HepG2 (cell line): ENCODE measurements around the gene LUC7L2. TPM values are rescaled to one million over a fixed set of nuclear protein-coding genes. Genes with fewer than 3 reads are reported as not detected.

Experiments used
- DNMT1 ChIP-seq: sonication (generic); formaldehyde crosslinking; IDR thresholded peaks from 2 replicates; pipeline ENCODE4 v1.5.1; 2020; ENCODE audit warnings: mild to moderate bottlenecking, missing genetic modification reagents
- E2F1 ChIP-seq: sonication (generic); formaldehyde crosslinking; IDR thresholded peaks from 2 replicates; pipeline ENCODE4 v1.5.0; 2020; ENCODE audit warnings: missing genetic modification reagents
- FOXO1 ChIP-seq: sonication (generic); formaldehyde crosslinking; IDR thresholded peaks from 2 replicates; pipeline ENCODE4 v1.4.0; 2020; ENCODE audit warnings: missing genetic modification reagents
- MYC ChIP-seq: sonication (generic); formaldehyde crosslinking; IDR thresholded peaks from 2 replicates; pipeline ENCODE4 v1.9.0; 2021; ENCODE audit warnings: missing genetic modification reagents, borderline replicate concordance
- MYNN ChIP-seq: sonication (generic); formaldehyde crosslinking; IDR thresholded peaks from 2 replicates; pipeline ENCODE4 v1.4.0; 2020; ENCODE audit warnings: mild to moderate bottlenecking, low read depth, missing genetic modification reagents
- NFRKB ChIP-seq: fragments of 450-650 bp; IDR thresholded peaks from 2 replicates; pipeline ENCODE4 v1.6.1; 2017
- NFYB ChIP-seq: sonication (generic); formaldehyde crosslinking; IDR thresholded peaks from 2 replicates; pipeline ENCODE4 v1.4.0; 2020; ENCODE audit warnings: missing genetic modification reagents
- RARG ChIP-seq: sonication (generic); formaldehyde crosslinking; IDR thresholded peaks from 2 replicates; pipeline ENCODE4 v1.4.0; 2020; ENCODE audit warnings: low read depth, mild to moderate bottlenecking, missing genetic modification reagents
- REPIN1 ChIP-seq: sonication (generic); formaldehyde crosslinking; IDR thresholded peaks from 2 replicates; pipeline ENCODE4 v1.8.0; 2022; ENCODE audit warnings: missing genetic modification reagents, low read depth, mild to moderate bottlenecking, borderline replicate concordance
- SATB2 ChIP-seq: sonication (generic); formaldehyde crosslinking; IDR thresholded peaks from 2 replicates; pipeline ENCODE4 v1.5.0; 2020; ENCODE audit warnings: missing genetic modification reagents
- SNAPC4 ChIP-seq: sonication (generic); formaldehyde crosslinking; IDR thresholded peaks from 2 replicates; pipeline ENCODE4 v1.4.0; 2020; ENCODE audit warnings: mild to moderate bottlenecking, missing genetic modification reagents
- YEATS2 ChIP-seq: sonication (generic); formaldehyde crosslinking; IDR thresholded peaks from 2 replicates; pipeline ENCODE4 v1.4.0; 2020; ENCODE audit warnings: missing genetic modification reagents, borderline replicate concordance
- ZBTB39 ChIP-seq: sonication (generic); formaldehyde crosslinking; IDR thresholded peaks from 2 replicates; pipeline ENCODE4 v1.5.0; 2020; ENCODE audit warnings: missing genetic modification reagents
- ZFP41 ChIP-seq: sonication (generic); formaldehyde crosslinking; IDR thresholded peaks from 2 replicates; pipeline ENCODE4 v1.4.0; 2020; ENCODE audit warnings: mild to moderate bottlenecking, missing genetic modification reagents, borderline replicate concordance
- ZNF281 ChIP-seq: sonication (generic); formaldehyde crosslinking; IDR thresholded peaks from 2 replicates; pipeline ENCODE4 v1.4.0; 2020; ENCODE audit warnings: missing genetic modification reagents, borderline replicate concordance
- polyA plus RNA-seq, 8 experiments: library from polyadenylated mRNA; depleted of rRNA in 3 of 8; stranded (reverse) in 7 of 8; unstranded in 1 of 8; fragments of >200 nt; fragmentation: Illumina TruSeq in 4 of 8; extraction: Trizol in 4 of 8; gene quantifications; 2 replicates each; pipeline versions ENCODE4 v1.2.1 to v1.2.3, GENCODE V29; 2011 to 2016; ENCODE audit warnings: low read depth in 4 of 8, missing spikeins in 1 of 8, mixed read lengths in 1 of 8; ENCODE audit not compliant: insufficient read depth in 1 of 8
- total RNA-seq, 5 experiments: library from RNA; depleted of rRNA; stranded (reverse); fragments of >200 nt; fragmentation: Illumina TruSeq; extraction: Trizol; gene quantifications; 2 replicates each; pipeline ENCODE4 v1.2.3, GENCODE V29; 2016; ENCODE audit warnings: low read depth in 1 of 5

Gene LUC7L2
- total and polyA plus RNA-seq, 2 of the 13 experiments (the other 11 are each of a cell fraction or from before 2014, with no cell fraction given): 17.9 to 50.7 TPM

- peak; percentile 45; the same call in 1 of the 2 replicates for TF ChIP-seq NFRKB
- TF ChIP-seq SNAPC4: no peak
- TF ChIP-seq NFYB (CRISPR knock-in tag): no peak
- peak; percentile 87; the same call in 1 of the 2 replicates for TF ChIP-seq ZFP41 (CRISPR knock-in tag)
- peak; percentile 80 for TF ChIP-seq MYC (CRISPR knock-in tag)
- TF ChIP-seq ZBTB39 (CRISPR knock-in tag): no peak
- no peak for TF ChIP-seq RARG (CRISPR knock-in tag)
- no peak for TF ChIP-seq MYNN (CRISPR knock-in tag)
- TF ChIP-seq REPIN1 (CRISPR knock-in tag): 0 out of 2 replicates have a peak, but pooled peaks have one; percentile 79
- no peak for TF ChIP-seq FOXO1
- peak; percentile 33; the same call in 1 of the 2 replicates for TF ChIP-seq YEATS2
- TF ChIP-seq SATB2 (CRISPR knock-in tag): no peak
- 0 out of 2 replicates have a peak, but pooled peaks have one; percentile 59 for TF ChIP-seq DNMT1 (CRISPR knock-in tag)
- TF ChIP-seq E2F1: no peak
- no peak for TF ChIP-seq ZNF281 (CRISPR knock-in tag)
Measured at GRCh38 chr7:139341058-139341775, 18.5 kb upstream of the LUC7L2 start, which contains the start of gene FMC1 (continued).
